Cortex of kidney (tissue), 1 donor: ENCODE measurements around the gene RALGDS.
"Not testable (repeated sequence)": the region's sequence is repeated elsewhere in the genome, so short reads cannot be mapped to it uniquely, and the experiment has no call there.

Experiments used
- DNase-seq: peaks from one replicate; lab custom pipeline; 2025; lab: John Stamatoyannopoulos, UW

RALGDS gene

GRCh38 chr9:133067006-133067405 lies 54.0 kb downstream of the RALGDS start:
- no peak for DNase-seq

GRCh38 chr9:133066181-133066983 lies 54.7 kb downstream of the RALGDS start:
- DNase-seq, result no peak

GRCh38 chr9:133065070-133065388 lies 56.0 kb downstream of the RALGDS start:
- DNase-seq, result no peak

- no peak for DNase-seq
These were observed 56.6 kb downstream of the RALGDS start for GRCh38 chr9:133064241-133065069.

GRCh38 chr9:133063500-133064231 lies 57.4 kb downstream of the RALGDS start:
- DNase-seq, result no peak

- DNase-seq, result no peak
These were observed 57.9 kb downstream of the RALGDS start for GRCh38 chr9:133063159-133063499.

- DNase-seq, result not testable (repeated sequence)
These were observed 58.5 kb downstream of the RALGDS start for GRCh38 chr9:133062569-133062968.

- not testable (repeated sequence) for DNase-seq
These were observed 59.3 kb downstream of the RALGDS start, which contains the start of gene CEL for GRCh38 chr9:133061764-133062145. TSS of gene CEL (plus strand) at chr9:133061981. CDS start at chr9:133062003, 22 bp downstream.

GRCh38 chr9:133061019-133061763 lies 59.8 kb downstream of the RALGDS start:
- not testable (repeated sequence) for DNase-seq

- DNase-seq, result no peak
These were observed 60.6 kb downstream of the RALGDS start for GRCh38 chr9:133060417-133060841.

- DNase-seq, result no peak
These were observed 61.4 kb downstream of the RALGDS start for GRCh38 chr9:133059623-133060022.

- DNase-seq, result no peak
These were observed 62.3 kb downstream of the RALGDS start for GRCh38 chr9:133058550-133059320.

- no peak for DNase-seq
These were observed 63.0 kb downstream of the RALGDS start for GRCh38 chr9:133058071-133058470.

- DNase-seq, result no peak
These were observed 63.5 kb downstream of the RALGDS start for GRCh38 chr9:133057553-133057952.

GRCh38 chr9:133057006-133057405 lies 64.0 kb downstream of the RALGDS start:
- no peak for DNase-seq

GRCh38 chr9:133056533-133056932 lies 64.5 kb downstream of the RALGDS start:
- DNase-seq, result no peak

GRCh38 chr9:133055788-133056420 lies 65.1 kb downstream of the RALGDS start:
- no peak for DNase-seq

GRCh38 chr9:133054966-133055365 lies 66.1 kb downstream of the RALGDS start:
- no peak for DNase-seq

- DNase-seq, result no peak
These were observed 66.7 kb downstream of the RALGDS start for GRCh38 chr9:133054194-133054890.

GRCh38 chr9:133051966-133052539 lies 69.0 kb downstream of the RALGDS start:
- no peak for DNase-seq
